Ovary (tissue), 3 donors: Measurements from ENCODE around the gene NOTCH1.

Experiments
- CTCF ChIP-seq, 3 donors: fragments of 450-650 bp in 2 of 3; fragments of 200-600 bp in 1 of 3; IDR thresholded peaks; one replicate each; pipeline versions ENCODE4 v1.5.1 to v1.8.0; 2016 to 2022; ENCODE audit warnings: antibody characterized with exemption in 3 of 3, mild to moderate bottlenecking in 1 of 3
- EP300 ChIP-seq: sonication (generic); formaldehyde crosslinking; IDR thresholded peaks from one replicate; pipeline ENCODE4 v1.6.1; 2017; ENCODE audit warnings: antibody characterized with exemption
- POLR2A ChIP-seq: fragments of 450-650 bp; IDR thresholded peaks from one replicate; pipeline ENCODE4 v1.6.1; 2017; ENCODE audit warnings: antibody characterized with exemption, mild to moderate bottlenecking, moderate library complexity
- donor health status: DM: no; HTN: no; CAD: no.

DNA sequence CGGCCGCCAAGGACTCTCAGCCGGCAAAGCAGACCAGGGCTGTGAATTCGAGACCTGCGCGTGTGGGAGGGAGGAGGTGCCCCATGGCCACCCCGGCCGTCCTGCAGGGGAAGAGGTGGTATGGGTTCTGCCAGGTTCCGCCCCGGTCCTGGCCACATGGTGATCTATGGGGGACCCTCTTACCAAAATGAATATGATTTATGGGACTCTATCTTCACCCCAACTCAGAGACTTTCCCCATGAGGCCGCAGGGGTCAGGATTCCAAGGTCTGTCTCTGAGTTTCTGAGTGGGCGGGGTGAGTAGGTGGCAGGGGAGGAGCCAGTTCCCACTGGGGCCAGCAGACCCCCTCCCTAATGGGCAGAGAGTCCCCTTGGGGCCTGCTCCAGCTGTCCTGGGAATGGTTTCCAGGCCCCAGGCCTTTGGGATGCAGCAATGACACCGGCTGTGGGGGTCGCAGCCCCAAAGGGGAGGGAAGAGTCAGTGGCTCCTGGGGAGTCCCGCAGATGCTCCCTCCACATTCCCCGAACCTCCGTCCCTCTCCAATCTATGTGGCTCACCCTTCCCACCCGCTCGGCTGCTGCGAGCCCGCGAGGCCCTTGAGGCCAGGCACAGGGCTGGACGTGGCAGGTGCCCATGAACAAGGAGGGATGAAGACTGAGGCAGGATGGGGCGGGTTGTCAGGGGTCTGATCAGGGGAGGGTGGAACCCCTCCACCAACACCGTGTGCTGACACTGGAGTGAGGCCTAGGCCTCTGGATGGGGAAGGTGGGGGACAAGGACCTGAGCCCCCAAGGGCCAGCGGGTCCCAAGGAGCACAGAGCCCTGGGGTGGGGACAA is 20.1 kb upstream of the NOTCH1 start:
- no peak for TF ChIP-seq CTCF (IDR thresholded peaks at IDR 0.05)
- TF ChIP-seq EP300 = no peak
- no peak for TF ChIP-seq POLR2A
